ENCODE measurements around the gene CTAG1B. TPM values are rescaled to one million over a fixed set of nuclear protein-coding genes. Genes with fewer than 3 reads are reported as not detected.

The CTAG1B gene
- total RNA-seq, 1 donor from 2014 or later, result not detected

DNA sequence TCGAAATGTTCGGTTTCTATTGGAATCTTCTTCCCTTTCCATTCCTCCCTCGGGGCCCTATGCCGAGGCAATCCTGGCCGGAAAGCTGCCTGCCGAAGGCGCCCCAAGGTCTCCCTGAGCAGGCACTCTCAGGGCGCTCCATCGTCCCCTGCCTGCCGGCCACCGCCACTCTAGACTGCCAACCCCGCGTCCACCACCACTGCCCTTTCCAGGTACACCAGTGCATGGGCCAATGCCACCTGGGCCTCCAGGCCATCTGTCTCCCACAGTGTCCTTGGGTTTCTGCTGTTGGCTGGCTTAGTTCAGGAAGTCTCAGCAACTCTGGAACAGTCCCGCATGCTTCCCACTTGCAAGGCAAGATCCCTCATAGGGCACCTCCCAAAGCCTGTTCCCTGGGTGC is 19.6 kb downstream of the CTAG1B start:
- no peaks in the 10 kb centered on the region for H3K79me2 ChIP-seq (ENCODE audit: insufficient read depth, low read length)
- peaks cover 21% of the 10 kb centered on the region for H3K4me1 ChIP-seq (ENCODE audit: insufficient read depth, low read length)
- H3K27ac ChIP-seq (ENCODE audit: low read depth, low read length), result no peak overlapping the region
- H3K36me3 ChIP-seq (ENCODE audit: insufficient read depth, low read length), result no peaks in the 10 kb centered on the region
- H4K20me1 ChIP-seq (ENCODE audit: insufficient read depth, low read length), result no peaks in the 10 kb centered on the region
- Mint-ChIP-seq H3K4me1 (ENCODE audit: low read depth, unreplicated experiment) (peaks cover 35% of the 10 kb centered on the region), H3K9me3 (ENCODE audit: unreplicated experiment) (peaks cover 6% of the 10 kb centered on the region), H3K36me3 (ENCODE audit: low read depth, unreplicated experiment) (no peaks in the 10 kb centered on the region), H3K4me3 (ENCODE audit: unreplicated experiment) (no peak overlapping the region), H3K27me3 (ENCODE audit: low read depth, unreplicated experiment) (no peaks in the 10 kb centered on the region), H3K27ac (ENCODE audit: unreplicated experiment) (peak overlapping the region; percentile 91)
- H3K4me2 ChIP-seq (ENCODE audit: low read length), result no peak overlapping the region
- no peaks in the 10 kb centered on the region for H3K9me3 ChIP-seq (ENCODE audit: insufficient read depth, low read depth, low read length)
- DNase-seq (ENCODE audit: low read depth) (no peak), FAIRE-seq (no peak)
- TF ChIP-seq, protein P1, sequence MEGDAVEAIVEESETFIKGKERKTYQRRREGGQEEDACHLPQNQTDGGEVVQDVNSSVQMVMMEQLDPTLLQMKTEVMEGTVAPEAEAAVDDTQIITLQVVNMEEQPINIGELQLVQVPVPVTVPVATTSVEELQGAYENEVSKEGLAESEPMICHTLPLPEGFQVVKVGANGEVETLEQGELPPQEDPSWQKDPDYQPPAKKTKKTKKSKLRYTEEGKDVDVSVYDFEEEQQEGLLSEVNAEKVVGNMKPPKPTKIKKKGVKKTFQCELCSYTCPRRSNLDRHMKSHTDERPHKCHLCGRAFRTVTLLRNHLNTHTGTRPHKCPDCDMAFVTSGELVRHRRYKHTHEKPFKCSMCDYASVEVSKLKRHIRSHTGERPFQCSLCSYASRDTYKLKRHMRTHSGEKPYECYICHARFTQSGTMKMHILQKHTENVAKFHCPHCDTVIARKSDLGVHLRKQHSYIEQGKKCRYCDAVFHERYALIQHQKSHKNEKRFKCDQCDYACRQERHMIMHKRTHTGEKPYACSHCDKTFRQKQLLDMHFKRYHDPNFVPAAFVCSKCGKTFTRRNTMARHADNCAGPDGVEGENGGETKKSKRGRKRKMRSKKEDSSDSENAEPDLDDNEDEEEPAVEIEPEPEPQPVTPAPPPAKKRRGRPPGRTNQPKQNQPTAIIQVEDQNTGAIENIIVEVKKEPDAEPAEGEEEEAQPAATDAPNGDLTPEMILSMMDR (IDR thresholded peaks at IDR 0.05; ENCODE audit: insufficient read depth, low read depth, low read length), result no peak
- no peak for TF ChIP-seq EZH2 (IDR thresholded peaks at IDR 0.05; ENCODE audit: insufficient read depth, low read length)
- no peak overlapping the region for H3K9ac ChIP-seq (ENCODE audit: low read length)
- H3K4me3 ChIP-seq (ENCODE audit: insufficient read depth, low read depth, low read length), result no peak overlapping the region
- no peak overlapping the region for H2AFZ ChIP-seq (ENCODE audit: low read depth, low read length)
- no peaks in the 10 kb centered on the region for H3K27me3 ChIP-seq (ENCODE audit: insufficient read depth, low read length)

DNA sequence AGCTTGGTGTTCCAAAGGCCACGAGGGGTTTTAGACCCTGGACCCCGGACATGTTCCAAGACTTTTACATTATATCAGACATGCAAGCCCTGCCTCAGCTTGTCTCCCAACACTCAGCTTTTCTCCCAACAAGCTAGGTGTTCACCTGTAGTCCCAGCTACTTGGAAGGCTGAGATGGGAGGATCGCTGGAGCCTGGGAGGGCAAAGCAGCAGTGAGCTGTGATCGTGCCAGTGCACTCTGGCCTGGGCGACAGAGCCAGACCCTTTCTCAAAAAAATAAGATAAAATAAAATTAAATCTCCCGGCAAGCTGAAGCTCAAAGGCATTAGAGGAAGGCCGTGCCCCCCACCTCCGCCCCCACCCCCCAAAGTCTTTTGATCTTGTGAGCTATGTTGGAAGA is 20.4 kb downstream of the CTAG1B start:
- Histone ChIP-seq H3K4me1 (ENCODE audit: insufficient read depth, low read length) (peaks cover 16% of the 10 kb centered on the region), H3K9me3 (ENCODE audit: insufficient read depth, low read depth, low read length) (no peaks in the 10 kb centered on the region), H3K27me3 (ENCODE audit: insufficient read depth, low read length) (no peaks in the 10 kb centered on the region), H3K4me3 (ENCODE audit: insufficient read depth, low read depth, low read length) (no peak overlapping the region), H4K20me1 (ENCODE audit: insufficient read depth, low read length) (no peaks in the 10 kb centered on the region), H2AFZ (ENCODE audit: low read depth, low read length) (no peak overlapping the region), H3K36me3 (ENCODE audit: insufficient read depth, low read length) (no peaks in the 10 kb centered on the region), H3K9ac (ENCODE audit: low read length) (no peak overlapping the region), H3K4me2 (ENCODE audit: low read length) (no peak overlapping the region), H3K27ac (ENCODE audit: low read depth, low read length) (no peak overlapping the region), H3K79me2 (ENCODE audit: insufficient read depth, low read length) (no peaks in the 10 kb centered on the region)
- Mint-ChIP-seq H3K4me3 (ENCODE audit: unreplicated experiment) (no peak overlapping the region), H3K27me3 (ENCODE audit: low read depth, unreplicated experiment) (no peaks in the 10 kb centered on the region), H3K36me3 (ENCODE audit: low read depth, unreplicated experiment) (no peaks in the 10 kb centered on the region), H3K4me1 (ENCODE audit: low read depth, unreplicated experiment) (peaks cover 30% of the 10 kb centered on the region), H3K27ac (ENCODE audit: unreplicated experiment) (peak overlapping the region; percentile 89), H3K9me3 (ENCODE audit: unreplicated experiment) (peaks cover 6% of the 10 kb centered on the region)
- no peak for TF ChIP-seq EZH2 (IDR thresholded peaks at IDR 0.05; ENCODE audit: insufficient read depth, low read length)
- TF ChIP-seq, protein P1 (IDR thresholded peaks at IDR 0.05; ENCODE audit: insufficient read depth, low read depth, low read length), result no peak
- FAIRE-seq, result no peak
- no peak for DNase-seq (ENCODE audit: low read depth)

DNA sequence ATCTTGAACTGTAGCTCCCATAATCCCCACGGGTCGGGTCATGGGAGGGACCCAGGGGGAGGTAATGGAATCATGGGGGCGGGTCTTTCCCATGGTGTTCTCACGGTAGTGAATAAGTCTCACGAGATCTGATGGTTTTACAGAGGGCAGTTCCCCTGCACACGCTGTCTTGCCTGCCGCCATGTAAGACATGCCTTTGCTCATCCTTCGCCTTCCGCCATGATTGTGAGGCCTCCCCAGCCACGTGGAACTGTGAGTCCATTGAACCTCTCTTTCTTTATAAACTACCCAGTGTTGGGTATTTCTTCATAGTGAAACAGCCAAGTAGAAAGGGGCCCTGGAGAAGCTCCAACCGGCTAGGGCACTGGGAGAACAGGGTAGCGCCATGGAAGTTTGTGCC is 21.9 kb downstream of the CTAG1B start:
- TF ChIP-seq, protein P1 (IDR thresholded peaks at IDR 0.05; ENCODE audit: insufficient read depth, low read depth, low read length), result no peak
- no peak for TF ChIP-seq EZH2 (IDR thresholded peaks at IDR 0.05; ENCODE audit: insufficient read depth, low read length)
- Histone ChIP-seq H3K9me3 (ENCODE audit: insufficient read depth, low read depth, low read length) (no peaks in the 10 kb centered on the region), H3K9ac (ENCODE audit: low read length) (no peak overlapping the region), H3K27me3 (ENCODE audit: insufficient read depth, low read length) (no peaks in the 10 kb centered on the region), H3K79me2 (ENCODE audit: insufficient read depth, low read length) (no peaks in the 10 kb centered on the region), H3K27ac (ENCODE audit: low read depth, low read length) (no peak overlapping the region), H4K20me1 (ENCODE audit: insufficient read depth, low read length) (no peaks in the 10 kb centered on the region), H3K4me1 (ENCODE audit: insufficient read depth, low read length) (peaks cover 16% of the 10 kb centered on the region), H2AFZ (ENCODE audit: low read depth, low read length) (no peak overlapping the region), H3K4me3 (ENCODE audit: insufficient read depth, low read depth, low read length) (no peak overlapping the region), H3K4me2 (ENCODE audit: low read length) (no peak overlapping the region), H3K36me3 (ENCODE audit: insufficient read depth, low read length) (no peaks in the 10 kb centered on the region)
- FAIRE-seq, result peak; percentile 17
- peak overlapping the region; percentile 91 for H3K27ac Mint-ChIP-seq (ENCODE audit: unreplicated experiment)
- H3K36me3 Mint-ChIP-seq (ENCODE audit: low read depth, unreplicated experiment), result no peaks in the 10 kb centered on the region
- no peak overlapping the region for H3K4me3 Mint-ChIP-seq (ENCODE audit: unreplicated experiment)
- no peaks in the 10 kb centered on the region for H3K27me3 Mint-ChIP-seq (ENCODE audit: low read depth, unreplicated experiment)
- H3K9me3 Mint-ChIP-seq (ENCODE audit: unreplicated experiment), result peaks cover 9% of the 10 kb centered on the region
- peaks cover 30% of the 10 kb centered on the region for H3K4me1 Mint-ChIP-seq (ENCODE audit: low read depth, unreplicated experiment)
- no peak for DNase-seq (ENCODE audit: low read depth)

Measured in astrocyte (in vitro differentiated cells and primary cell).